Inferior parietal cortex (tissue), 1 donor: ENCODE results near the gene CMC2.

ENCODE experiments used
- DNase-seq: peaks from one replicate; pipeline ENCODE4 v3.0.0-alpha.2; 2016; ENCODE audit errors: extremely low spot score

CMC2 gene

GRCh38 chr16:81006813-81007695 lies at the start of gene CMC2, which contains the start of gene CENPN:
Gene CMC2 (minus strand): TSS chr16:81006885. CDS start chr16:80997394, 9,491 bp downstream.
Gene CENPN (plus strand): TSS chr16:81007214. CDS start chr16:81011940, 4,726 bp downstream.
- peak; percentile 98 for DNase-seq

DNA sequence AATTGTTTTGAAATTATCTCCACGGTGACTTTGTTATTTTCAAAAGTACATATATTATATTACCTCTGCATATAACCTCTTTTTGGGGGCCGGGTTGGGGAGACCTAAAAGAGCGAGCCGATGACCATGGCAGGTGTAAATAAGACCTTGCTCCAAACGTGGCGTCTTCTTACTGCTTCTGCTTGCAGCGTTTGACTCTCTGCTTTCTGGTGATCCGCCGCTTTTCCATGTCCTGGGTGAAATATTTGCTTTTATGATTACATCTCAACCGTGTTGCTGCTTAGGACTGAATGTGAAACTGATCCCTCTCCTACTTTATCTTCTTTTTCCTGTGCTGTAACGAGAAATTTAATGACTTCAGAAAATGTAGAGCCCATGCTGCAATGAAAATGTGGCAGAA lies 47.1 kb upstream of the CMC2 start:
- DNase-seq: no peak

GRCh38 chr16:81042821-81043220 lies 36.1 kb upstream of the CMC2 start:
- DNase-seq: no peak

GRCh38 chr16:81041696-81042095 lies 35.0 kb upstream of the CMC2 start:
- no peak for DNase-seq

DNA sequence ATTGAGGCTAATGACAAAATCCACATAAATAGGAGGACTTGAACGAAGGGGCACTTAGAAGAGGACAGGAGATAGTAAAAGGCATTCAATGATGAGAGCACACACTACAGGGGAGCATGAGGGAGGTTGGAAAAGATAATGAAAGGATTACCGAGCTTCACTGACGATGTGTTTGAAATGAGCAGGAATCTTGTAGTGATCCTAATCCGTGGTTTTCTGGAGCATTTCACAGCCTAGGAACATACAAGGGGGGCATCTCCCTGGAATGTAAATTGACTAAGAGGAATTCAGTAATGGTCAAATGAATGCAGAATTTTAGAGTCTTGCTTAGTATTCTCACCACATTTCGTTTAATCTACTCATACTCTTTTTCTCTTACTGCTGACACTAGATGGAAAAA lies 34.2 kb upstream of the CMC2 start:
- DNase-seq: no peak

- DNase-seq: no peak
Measured at GRCh38 chr16:81040131-81040530, 33.4 kb upstream of the CMC2 start.

DNA sequence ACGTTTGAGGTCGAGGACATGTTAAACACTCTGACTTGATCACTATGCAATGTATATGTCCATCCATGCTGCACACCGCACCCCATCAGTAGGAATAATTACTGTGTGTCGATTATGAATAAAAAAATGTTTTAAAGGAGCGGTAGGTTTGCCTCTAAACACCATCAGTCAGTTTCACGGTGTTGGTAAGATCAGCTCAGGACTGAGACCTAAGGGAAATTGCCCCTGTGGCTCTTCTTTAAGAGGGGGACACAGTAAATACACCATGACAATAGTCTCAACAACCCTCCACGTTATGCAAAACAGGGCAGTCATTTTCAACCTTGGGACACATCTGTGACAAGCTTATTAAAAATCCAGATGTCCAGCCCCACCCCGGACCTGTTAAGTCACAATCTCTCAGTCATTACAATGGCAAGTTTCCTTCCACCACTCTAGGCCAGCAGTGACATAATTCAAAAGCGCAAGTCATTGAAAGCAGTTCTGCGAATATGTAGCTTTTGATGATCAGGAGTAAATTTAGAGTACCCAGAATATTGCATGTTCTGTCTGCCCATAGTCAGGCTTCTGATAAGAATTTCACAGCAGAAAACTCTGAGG lies 30.2 kb upstream of the CMC2 start:
- DNase-seq: peak; percentile 9

DNA sequence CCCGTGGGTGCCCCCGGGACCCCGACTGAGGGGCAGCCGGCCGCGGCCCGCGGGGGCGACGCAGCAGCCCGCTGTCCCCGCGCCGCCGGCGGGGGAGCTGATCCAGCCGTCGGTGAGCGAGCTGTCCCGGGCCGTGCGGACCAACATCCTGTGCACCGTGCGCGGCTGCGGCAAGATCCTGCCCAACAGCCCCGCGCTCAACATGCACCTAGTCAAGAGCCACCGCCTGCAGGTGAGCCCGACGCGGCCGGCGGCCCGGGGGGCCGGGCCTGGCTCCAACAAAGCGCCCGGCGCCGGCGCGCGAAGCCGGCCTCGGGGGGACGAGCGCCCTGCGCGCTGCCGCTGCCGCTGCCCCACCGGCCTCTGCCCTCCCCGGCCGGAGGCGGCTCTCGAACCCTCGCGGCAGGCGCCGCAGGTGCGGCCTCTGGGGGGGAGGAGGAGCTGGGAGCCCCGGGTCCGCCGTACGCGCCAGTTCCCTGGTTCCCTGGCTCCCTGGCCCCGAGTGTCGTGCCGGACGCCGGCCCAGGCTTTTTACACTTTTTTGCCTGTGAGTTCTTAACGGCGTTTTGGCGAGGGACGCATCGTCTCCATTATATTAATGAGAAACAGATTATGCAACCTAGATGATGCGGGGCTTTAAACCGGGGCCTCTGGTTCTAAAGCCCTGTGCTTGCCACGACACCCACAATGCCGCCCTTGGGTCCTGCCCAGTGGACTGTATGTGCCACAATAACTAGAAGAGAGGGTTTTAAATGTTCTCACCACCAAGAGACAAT lies 29.5 kb upstream of the CMC2 start:
- DNase-seq: peak; percentile 28

DNA sequence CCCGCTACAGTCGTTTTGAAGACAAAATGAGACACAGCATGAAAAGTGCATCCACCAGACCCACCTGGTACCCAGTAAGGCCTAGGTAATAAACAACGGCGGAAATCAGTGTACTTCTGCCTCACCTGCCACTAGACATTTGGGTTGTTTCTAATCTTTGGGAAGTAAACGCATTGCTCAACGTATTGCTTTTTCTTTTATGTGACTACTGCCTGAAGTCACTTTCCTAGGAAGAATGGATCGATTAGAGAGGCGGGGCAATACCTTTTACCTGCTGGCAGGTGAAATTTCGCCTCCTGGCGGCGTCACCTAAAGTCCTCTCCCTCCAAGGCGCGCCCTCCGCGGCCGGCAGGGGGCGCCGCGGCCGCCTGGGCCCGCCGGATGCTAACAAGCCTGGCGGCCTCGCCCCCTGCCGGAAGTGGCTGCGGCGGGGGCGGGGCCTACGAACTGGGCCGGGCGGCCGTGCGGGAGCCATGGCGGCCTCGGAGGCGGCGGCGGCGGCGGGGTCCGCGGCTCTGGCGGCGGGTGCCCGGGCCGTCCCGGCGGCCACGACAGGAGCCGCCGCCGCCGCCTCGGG lies 28.8 kb upstream of the CMC2 start, which contains the start of gene ATMIN:
ATMIN (plus strand) TSS at position 445 of the 577 bp plus-strand sequence; CDS start at position 474, 29 bp downstream.
- peak; percentile 87 for DNase-seq

- DNase-seq: no peak
Measured at GRCh38 chr16:81029930-81030604, 23.4 kb upstream of the CMC2 start.

- no peak for DNase-seq
Measured at GRCh38 chr16:81026429-81026828, 19.7 kb upstream of the CMC2 start.

- DNase-seq: peak; percentile 76
Measured at GRCh38 chr16:81018496-81018895, 11.8 kb upstream of the CMC2 start.

DNA sequence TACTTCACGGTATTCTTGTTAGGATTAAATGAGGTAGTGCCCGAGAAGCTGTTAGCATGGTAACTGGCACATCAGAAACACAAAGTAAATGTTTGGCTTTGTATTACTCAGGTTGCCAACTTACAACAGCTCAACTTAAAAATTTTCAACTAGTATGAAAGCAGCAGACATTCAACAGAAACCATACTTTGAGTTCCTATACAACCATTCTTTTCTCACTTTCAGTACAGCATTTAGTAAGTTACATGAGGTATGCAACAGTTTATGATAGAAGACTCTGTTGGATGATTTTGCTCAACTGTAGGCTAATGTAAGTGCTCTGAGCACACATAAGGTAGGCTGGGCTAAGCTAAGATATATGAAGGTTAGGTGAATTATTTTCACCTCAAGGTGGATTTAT lies 8.0 kb upstream of the CMC2 start:
- no peak for DNase-seq

GRCh38 chr16:81012974-81013373 lies 6.3 kb upstream of the CMC2 start:
- DNase-seq: no peak

DNA sequence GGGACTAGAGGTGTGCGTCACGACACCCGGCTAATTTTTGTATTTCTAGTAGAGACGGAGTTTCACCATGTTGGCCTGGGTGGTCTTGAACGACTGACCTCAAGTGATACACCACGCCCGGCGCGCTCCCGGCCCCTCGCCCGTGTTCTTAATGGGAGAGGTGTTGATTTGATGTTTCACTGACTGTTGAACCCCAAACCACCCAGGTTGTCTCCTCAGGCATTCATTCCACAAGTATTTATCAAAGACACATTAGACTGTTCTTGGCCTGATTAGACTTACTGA lies 1.8 kb upstream of the CMC2 start:
- DNase-seq: no peak

- DNase-seq: peak; percentile 51
Measured at GRCh38 chr16:81006211-81006812, 373 bp downstream of the CMC2 start.

DNA sequence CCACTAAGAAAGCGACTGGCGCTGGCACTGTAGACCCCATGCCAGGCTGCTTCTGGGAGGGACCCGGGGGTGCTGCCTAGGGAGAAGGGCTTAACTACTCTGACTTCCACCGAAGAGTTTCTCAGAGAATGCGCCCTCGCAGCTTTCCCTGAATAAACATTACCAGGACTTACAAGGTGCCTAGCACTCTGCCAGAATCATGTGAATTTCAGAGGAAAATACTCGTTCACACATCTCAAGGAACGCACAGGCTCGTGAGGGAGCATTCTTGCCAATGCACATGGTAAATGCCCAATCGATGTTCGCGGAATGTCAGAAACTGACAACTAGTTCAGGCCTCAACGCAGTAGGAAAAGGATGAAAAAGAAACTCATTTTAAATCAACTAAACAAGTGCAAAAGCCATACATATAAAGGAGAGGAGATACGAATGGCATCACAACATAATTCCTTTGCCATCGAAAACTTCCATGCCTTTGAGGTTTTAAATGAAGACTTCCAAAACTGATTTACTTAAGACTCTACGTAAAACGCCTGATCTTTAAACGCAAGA lies 999 bp downstream of the CMC2 start:
- DNase-seq: peak; percentile 31

DNA sequence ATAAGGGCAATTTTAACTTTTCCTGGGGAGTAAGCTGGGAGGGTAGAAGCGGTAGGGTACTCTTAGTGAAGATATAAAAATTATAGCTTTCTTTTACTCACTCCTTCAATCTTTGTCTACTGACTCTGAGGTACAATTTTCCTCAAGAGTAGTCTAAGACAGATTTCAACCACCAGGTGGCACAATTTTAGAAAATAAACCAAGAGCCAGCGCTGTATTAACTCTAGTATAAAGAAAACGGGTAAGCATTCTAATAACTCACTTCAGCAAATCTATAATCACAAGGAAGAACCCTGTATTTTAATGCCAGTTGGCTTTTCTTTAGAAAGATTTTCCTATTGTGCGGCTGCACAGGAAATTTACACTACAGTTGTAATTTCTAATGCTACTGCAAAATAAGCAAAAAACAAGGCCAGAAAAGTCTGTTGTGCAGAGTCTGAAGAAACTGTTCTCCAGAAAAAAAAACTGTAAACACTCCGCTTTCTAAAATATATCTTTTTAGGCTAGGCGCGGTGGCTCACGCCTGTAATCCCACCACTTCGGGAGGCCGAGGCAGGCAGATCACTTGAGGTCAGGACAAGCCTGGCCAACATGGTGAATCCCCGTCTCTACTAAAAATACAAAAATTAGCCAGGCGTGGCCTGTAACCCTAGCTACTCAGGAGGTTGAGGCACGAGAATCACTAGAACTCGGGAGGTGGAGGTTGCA lies 1.9 kb downstream of the CMC2 start:
- DNase-seq: peak; percentile 94

- no peak for DNase-seq
Measured at GRCh38 chr16:81003610-81004460, 2.9 kb downstream of the CMC2 start.
